Brain microvascular endothelial cell (primary cell): ENCODE data around the gene CTTN.

ENCODE experiments used
- DNase-seq: peaks from one replicate; pipeline ENCODE4 v3.0.0-alpha.2; 2020
- H3K27ac ChIP-seq: fragments of 250-450 bp; sonication (Bioruptor Pico); 2 replicates; pipeline ENCODE4 v1.5.1; 2020; ENCODE audit warnings: mild to moderate bottlenecking, moderate library complexity
- H3K27me3 ChIP-seq: fragments of 250-450 bp; sonication (Bioruptor Pico); replicated peaks from 2 replicates; pipeline ENCODE4 v1.5.1; 2020; ENCODE audit warnings: mild to moderate bottlenecking
- H3K36me3 ChIP-seq: fragments of 250-450 bp; sonication (Bioruptor Pico); replicated peaks from 2 replicates; pipeline ENCODE4 v1.5.1; 2020; ENCODE audit warnings: mild to moderate bottlenecking
- H3K4me3 ChIP-seq: 2 replicates; pipeline ENCODE4 v1.5.1; 2011; ENCODE audit warnings: low read depth, mild to moderate bottlenecking, control low read depth, low read length, moderate library complexity
- CTCF ChIP-seq: IDR thresholded peaks from 2 replicates; pipeline ENCODE4 v1.5.1; 2011; ENCODE audit warnings: low read depth, mild to moderate bottlenecking, moderate library complexity, low read length, control low read depth, inconsistent platforms; ENCODE audit errors: missing control alignments
- in situ Hi-C: cut with HindIII; loops from 2 replicates; pipeline ENCODE4 v1.10.0; 2017; ENCODE audit warnings: low sequenced_read_pairs, low pct_ligation_motif_present

CTTN gene

DNA sequence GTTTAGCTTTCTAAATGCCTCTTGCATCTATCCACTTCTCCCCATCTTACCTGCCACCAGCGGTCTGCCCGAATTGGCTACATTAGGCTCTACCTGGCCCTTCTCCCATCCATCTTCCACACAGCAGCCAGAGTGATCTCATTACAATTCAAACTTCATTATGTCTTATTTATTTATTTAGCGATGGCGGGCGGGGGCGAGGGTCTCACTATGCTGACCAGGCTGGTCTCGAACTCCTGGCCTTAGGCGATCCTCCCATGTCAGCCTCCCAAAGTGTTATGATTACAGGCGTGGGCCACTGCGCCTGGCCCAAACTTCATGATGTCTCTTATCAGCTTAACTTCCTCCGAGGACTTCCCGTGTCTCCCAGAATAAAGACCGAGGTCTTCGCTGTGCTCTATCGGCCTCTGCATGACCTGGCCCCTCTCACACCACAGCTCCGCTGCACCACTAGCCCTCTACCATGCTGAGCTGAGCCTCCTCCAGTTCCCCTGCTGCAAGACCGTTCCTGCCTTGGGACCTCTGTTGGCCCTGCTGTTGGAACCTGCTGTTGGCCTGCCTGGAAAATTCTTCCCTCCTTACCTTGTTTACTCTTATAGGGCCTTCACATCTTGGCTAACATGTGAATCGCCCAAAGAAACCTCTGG, 870 bp upstream of the CTTN start:
- peak; percentile 14 for DNase-seq
- in situ Hi-C loops = no loop called here
- H3K27me3 ChIP-seq = no peaks in the 10 kb centered on the region
- H3K36me3 ChIP-seq = peaks cover 7% of the 10 kb centered on the region
- TF ChIP-seq CTCF = no peak
- peak overlapping the region; percentile 77 for H3K4me3 ChIP-seq
- peak overlapping the region; percentile 91 for H3K27ac ChIP-seq

DNA sequence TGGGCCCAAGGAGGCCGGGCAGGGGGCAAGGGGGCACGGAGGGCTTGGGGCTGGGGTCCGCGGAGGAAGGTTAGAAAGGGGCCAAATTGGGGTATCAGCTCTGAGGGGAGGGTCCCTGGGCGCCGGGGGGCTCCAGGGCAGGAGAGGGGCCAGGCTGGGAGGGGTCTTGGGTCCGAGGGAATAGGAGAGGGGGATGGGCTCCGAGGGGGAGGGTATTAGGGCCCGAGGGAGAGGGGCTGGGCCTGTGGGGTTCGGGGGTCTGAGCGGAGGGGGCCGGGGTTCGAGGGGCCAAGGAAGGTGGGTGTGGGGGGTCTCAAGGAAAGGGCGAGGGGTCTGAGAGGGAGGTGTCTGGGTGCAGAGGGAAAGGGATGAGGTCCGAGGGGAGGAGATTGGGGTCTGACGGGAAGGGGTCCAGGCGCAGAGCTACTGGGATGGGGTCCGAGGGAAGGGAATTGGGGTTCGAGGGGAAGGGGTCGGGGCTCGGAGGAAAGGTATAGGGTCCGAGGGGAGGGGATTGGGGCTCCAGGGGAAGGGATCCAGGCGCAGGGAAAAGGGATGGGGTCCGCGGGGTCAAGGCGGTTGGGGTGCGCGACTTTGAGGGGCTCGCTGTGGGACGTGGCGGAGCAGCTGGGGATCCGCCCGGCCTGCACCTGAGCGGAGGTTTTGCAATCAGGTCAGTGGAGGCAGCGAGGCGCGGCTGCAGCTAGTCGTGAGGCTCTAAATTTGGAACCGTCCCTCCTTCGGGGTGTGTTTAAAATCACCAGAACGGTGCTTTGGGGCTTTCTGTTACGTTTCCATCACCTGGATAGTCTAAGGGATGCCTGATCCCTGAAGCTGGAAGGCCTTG, 728 bp downstream of the CTTN start:
- peaks cover 3% of the 10 kb centered on the region for H3K36me3 ChIP-seq
- in situ Hi-C loops = no loop called here
- TF ChIP-seq CTCF = no peak
- peak overlapping the region; percentile 91 for H3K27ac ChIP-seq
- no peak for DNase-seq
- H3K27me3 ChIP-seq = no peaks in the 10 kb centered on the region
- H3K4me3 ChIP-seq = peak overlapping the region; percentile 77

DNA sequence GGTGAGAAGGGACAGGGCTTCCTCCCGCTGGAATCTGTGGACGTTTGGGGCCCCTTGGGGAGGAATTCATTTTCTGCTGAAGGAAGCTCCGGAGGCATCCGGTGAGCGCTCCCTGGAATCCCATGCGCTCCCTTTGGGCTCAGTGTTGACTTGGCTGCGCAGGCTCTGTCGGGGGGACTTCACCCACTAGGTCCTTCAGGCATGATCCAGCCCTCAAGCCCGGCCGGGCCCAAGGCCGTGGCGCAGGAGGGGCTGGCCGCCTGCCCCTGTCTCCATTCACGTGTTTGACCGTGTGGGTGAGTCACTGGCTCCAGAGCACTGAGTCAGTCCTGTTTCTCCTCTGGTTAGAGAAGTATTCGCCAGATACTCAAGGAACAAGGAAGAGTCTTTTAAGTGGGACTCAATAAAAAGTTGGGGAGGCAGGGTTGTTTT, 1.4 kb downstream of the CTTN start:
- peaks cover 4% of the 10 kb centered on the region for H3K36me3 ChIP-seq
- in situ Hi-C loops = no loop called here
- TF ChIP-seq CTCF = no peak
- peak overlapping the region; percentile 77 for H3K4me3 ChIP-seq
- DNase-seq = peak; percentile 96
- H3K27ac ChIP-seq = peak overlapping the region; percentile 91
- no peaks in the 10 kb centered on the region for H3K27me3 ChIP-seq

DNA sequence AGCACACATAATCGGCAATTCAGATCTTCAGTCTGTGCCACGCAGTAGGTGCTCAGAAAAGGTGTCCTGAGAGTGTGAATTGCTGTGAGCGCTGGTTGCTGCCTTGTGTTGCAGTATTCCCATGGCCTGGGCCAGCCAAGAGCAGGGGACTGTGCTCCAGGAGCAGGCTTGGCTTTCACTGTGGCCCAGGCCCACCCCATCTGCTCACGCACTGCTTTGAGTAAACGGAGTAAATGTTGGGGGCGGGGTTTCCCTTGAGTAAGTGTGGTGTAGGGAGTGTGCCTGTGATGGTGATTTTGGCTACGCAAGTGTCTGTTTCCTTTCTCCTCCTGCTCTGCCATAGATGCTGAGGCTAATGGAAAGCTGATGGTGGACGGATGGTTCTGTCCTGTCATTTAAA, 2.3 kb downstream of the CTTN start:
- Histone ChIP-seq H3K36me3 (peaks cover 11% of the 10 kb centered on the region), H3K27me3 (no peaks in the 10 kb centered on the region), H3K27ac (peak overlapping the region; percentile 91), H3K4me3 (no peak overlapping the region)
- no peak for TF ChIP-seq CTCF
- in situ Hi-C loops = no loop called here
- DNase-seq = no peak

- TF ChIP-seq CTCF = no peak
- Histone ChIP-seq H3K27ac (no peak overlapping the region), H3K4me3 (no peak overlapping the region), H3K27me3 (no peaks in the 10 kb centered on the region), H3K36me3 (peaks cover 14% of the 10 kb centered on the region)
- no peak for DNase-seq
- in situ Hi-C loops = no loop called here
Observed at GRCh38 chr11:70402016-70402415, 3.7 kb downstream of the CTTN start.
